GM23338 (cell line): ENCODE results near the gene NCOA6. TPM values are rescaled to one million over a fixed set of nuclear protein-coding genes. Genes with fewer than 3 reads are reported as not detected.

ENCODE experiments used
- ATAC-seq: fragments of 200-7000 bp; cut with Tn5 transposase; 3 replicates; pipeline ENCODE4 v1.9.1; 2020
- DNase-seq: peaks from one replicate; pipeline ENCODE4 v3.0.0-alpha.2; 2015; ENCODE audit warnings: low spot score
- H2AFZ ChIP-seq: fragments of 200-600 bp; sonication (generic); 2 replicates; pipeline ENCODE4 v1.8.0; 2016; ENCODE audit warnings: antibody characterized with exemption, mild to moderate bottlenecking, moderate library complexity
- H3F3A ChIP-seq: fragments of 200-600 bp; sonication (generic); replicated peaks from 2 replicates; pipeline ENCODE4 v1.8.0; 2017; ENCODE audit warnings: antibody characterized with exemption, mixed run types, low read depth
- H3K27ac ChIP-seq: fragments of 200-600 bp; sonication (generic); 2 replicates; pipeline ENCODE4 v1.6.1; 2016; ENCODE audit warnings: low read depth
- H3K27me3 ChIP-seq: fragments of 200-600 bp; sonication (generic); 2 replicates; pipeline ENCODE4 v1.8.0; 2016; ENCODE audit warnings: mild to moderate bottlenecking, mixed run types, moderate library complexity; ENCODE audit not compliant: insufficient read depth
- H3K36me3 ChIP-seq: fragments of 200-600 bp; sonication (generic); 2 replicates; pipeline ENCODE4 v1.8.0; 2016; ENCODE audit warnings: mild to moderate bottlenecking; ENCODE audit not compliant: insufficient read depth
- H3K4me1 ChIP-seq: fragments of 200-600 bp; sonication (generic); 2 replicates; pipeline ENCODE4 v1.8.0; 2016; ENCODE audit warnings: mild to moderate bottlenecking, moderate library complexity; ENCODE audit not compliant: insufficient read depth
- H3K4me2 ChIP-seq: fragments of 200-600 bp; sonication (generic); 2 replicates; pipeline ENCODE4 v1.7.1; 2017; ENCODE audit warnings: mixed run types
- H3K4me3 ChIP-seq: fragments of 200-600 bp; sonication (generic); 2 replicates; pipeline ENCODE4 v1.6.1; 2016; ENCODE audit warnings: mixed run types
- H3K79me2 ChIP-seq: fragments of 200-600 bp; sonication (generic); replicated peaks from 2 replicates; pipeline ENCODE4 v1.8.0; 2017; ENCODE audit warnings: mild to moderate bottlenecking; ENCODE audit not compliant: insufficient read depth
- H3K9me2 ChIP-seq: fragments of 200-600 bp; sonication (generic); 2 replicates; pipeline ENCODE4 v1.8.0; 2017; ENCODE audit not compliant: insufficient read depth
- H4K20me1 ChIP-seq: fragments of 200-600 bp; sonication (generic); replicated peaks from 2 replicates; pipeline ENCODE4 v1.8.0; 2017; ENCODE audit warnings: mild to moderate bottlenecking; ENCODE audit not compliant: insufficient read depth
- H3K27ac Mint-ChIP-seq: 2 replicates; pipeline ENCODE4 v1.8.0; 2020; ENCODE audit warnings: inconsistent platforms, mild to moderate bottlenecking, moderate library complexity, mixed read lengths
- H3K27me3 Mint-ChIP-seq: 3 replicates; pipeline ENCODE4 v1.8.0; 2022; ENCODE audit warnings: low read depth, mild to moderate bottlenecking, moderate library complexity, mixed read lengths, inconsistent platforms; ENCODE audit not compliant: insufficient read depth, poor library complexity
- H3K36me3 Mint-ChIP-seq: 3 replicates; pipeline ENCODE4 v1.8.0; 2021; ENCODE audit warnings: low read depth, mild to moderate bottlenecking, inconsistent platforms, moderate library complexity, mixed read lengths
- H3K4me1 Mint-ChIP-seq: 3 replicates; pipeline ENCODE4 v1.8.0; 2020; ENCODE audit warnings: mild to moderate bottlenecking, inconsistent platforms, mixed read lengths
- H3K4me3 Mint-ChIP-seq: 3 replicates; pipeline ENCODE4 v1.8.0; 2021; ENCODE audit warnings: moderate library complexity, mild to moderate bottlenecking, inconsistent platforms, mixed read lengths
- H3K9me3 Mint-ChIP-seq: 3 replicates; pipeline ENCODE4 v1.8.0; 2020; ENCODE audit warnings: moderate library complexity, mild to moderate bottlenecking, inconsistent platforms, mixed read lengths
- CREB1 ChIP-seq: fragments of 250-450 bp; sonication (Bioruptor Pico); IDR thresholded peaks from 2 replicates; pipeline ENCODE4 v1.5.0; 2020; ENCODE audit warnings: low read depth, mild to moderate bottlenecking, moderate library complexity
- CTCF ChIP-seq, 2 experiments: fragments of 200-600 bp in 1 of 2; sonication (generic) in 1 of 2; conservative IDR thresholded peaks; 2 replicates each; pipeline versions ENCODE4 v1.5.1 to v1.6.1; 2016 to 2017; ENCODE audit warnings: antibody characterized with exemption in 2 of 2, low read depth in 2 of 2, mild to moderate bottlenecking in 2 of 2, moderate library complexity in 1 of 2
- EZH2phosphoT487 ChIP-seq: fragments of 200-600 bp; sonication (generic); IDR thresholded peaks from one replicate; pipeline ENCODE4 v1.8.1; 2018; ENCODE audit warnings: antibody characterized with exemption; ENCODE audit not compliant: unreplicated experiment
- NANOG ChIP-seq: IDR thresholded peaks from 2 replicates; pipeline ENCODE4 v1.6.1; 2016; ENCODE audit warnings: antibody characterized with exemption, borderline replicate concordance
- POLR2AphosphoS5 ChIP-seq: IDR thresholded peaks from 2 replicates; pipeline ENCODE4 v1.6.1; 2016; ENCODE audit warnings: antibody characterized with exemption, low read depth
- REST ChIP-seq: IDR thresholded peaks from one replicate; pipeline ENCODE4 v1.6.1; 2018; ENCODE audit warnings: antibody characterized with exemption; ENCODE audit not compliant: unreplicated experiment
- ZNF114 ChIP-seq: fragments of 250-450 bp; sonication (Bioruptor Pico); IDR thresholded peaks from 2 replicates; pipeline ENCODE4 v1.5.0; 2020; ENCODE audit warnings: mild to moderate bottlenecking, moderate library complexity
- ZNF462 ChIP-seq: fragments of 250-450 bp; sonication (Bioruptor Pico); IDR thresholded peaks from 2 replicates; pipeline ENCODE4 v1.5.0; 2020; ENCODE audit warnings: mild to moderate bottlenecking, moderate library complexity
- polyA plus RNA-seq: library from polyadenylated mRNA; unstranded; fragments of >200 nt; fragmentation: Nextera tagmentation; extraction: Ambion mirVana; gene quantifications from 2 replicates; pipeline ENCODE4 v1.2.1, GENCODE V29; 2016
- total RNA-seq: library from RNA; depleted of rRNA; stranded (reverse); fragments of >200 nt; shearing (Covaris generic); gene quantifications from 2 replicates; pipeline ENCODE4 v1.2.3, GENCODE V29; 2014

The NCOA6 gene
- total and polyA plus RNA-seq, 2 experiments from 2014 or later = 10.6 to 17.4 TPM

- no peak for TF ChIP-seq ZNF462
Measured at GRCh38 chr20:34798328-34798727, 27.1 kb downstream of the NCOA6 start (continued).

- 0 out of 2 replicates have a peak, but pooled peaks cover 1% of the 10 kb centered on the region for H3K4me1 ChIP-seq
- no peak overlapping the region for H3K27ac ChIP-seq
- H3F3A ChIP-seq = no peaks in the 10 kb centered on the region
- H3K4me1 Mint-ChIP-seq = no peaks in the 10 kb centered on the region
- H3K36me3 Mint-ChIP-seq = no peaks in the 10 kb centered on the region
- H2AFZ ChIP-seq = no peak overlapping the region
- peaks cover 5% of the 10 kb centered on the region; the same call in 1 of the 2 replicates for H3K79me2 ChIP-seq
- ATAC-seq (peak; percentile 38; the same call in 2 of the 3 replicates), DNase-seq (no peak)
- no peaks in the 10 kb centered on the region for H3K9me2 ChIP-seq
- no peaks in the 10 kb centered on the region for H4K20me1 ChIP-seq
- no peaks in the 10 kb centered on the region for H3K27me3 ChIP-seq
- H3K4me3 ChIP-seq = no peak overlapping the region
- no peaks in the 10 kb centered on the region for H3K36me3 ChIP-seq
- H3K27ac Mint-ChIP-seq = no peak overlapping the region; the same call in 1 of the 2 replicates
- no peak overlapping the region for H3K4me3 Mint-ChIP-seq
- H3K9me3 Mint-ChIP-seq = no peaks in the 10 kb centered on the region
- peaks cover 4% of the 10 kb centered on the region for H3K27me3 Mint-ChIP-seq
- H3K4me2 ChIP-seq = no peak overlapping the region
- TF ChIP-seq POLR2AphosphoS5 (no peak), CTCF (conservative IDR thresholded peaks at IDR 0.05; ENCODE audit: low read depth in 2 of 2) (no peak), EZH2phosphoT487 (no peak), NANOG (no peak), REST (no peak), CREB1 (CRISPR knock-in tag) (no peak), ZNF114 (no peak)
Measured at GRCh38 chr20:34797012-34797995, 28.1 kb downstream of the NCOA6 start.
